Spinal cord (tissue), 10 donors: ENCODE results near the gene B3GALT6. TPM values are rescaled to one million over a fixed set of nuclear protein-coding genes. Genes with fewer than 3 reads are reported as not detected.

Experiments
- DNase-seq, 6 donors: peaks; one replicate each; pipeline versions ENCODE4 v3.0.0 to v3.0.0-alpha.2; 2013 to 2015; ENCODE audit warnings: low spot score in 6 of 6, low read depth in 4 of 6
- H3K27ac ChIP-seq: one replicate; pipeline ENCODE4 v1.5.1; 2013; ENCODE audit warnings: low read depth, low read length, control low read depth
- H3K27me3 ChIP-seq: one replicate; pipeline ENCODE4 v1.6.1; 2013; ENCODE audit warnings: low read length; ENCODE audit not compliant: control insufficient read depth, insufficient read depth
- H3K36me3 ChIP-seq: one replicate; pipeline ENCODE4 v1.6.1; 2013; ENCODE audit warnings: low read length; ENCODE audit not compliant: control insufficient read depth, insufficient read depth
- H3K4me1 ChIP-seq: one replicate; pipeline ENCODE4 v1.6.1; 2013; ENCODE audit warnings: low read length; ENCODE audit not compliant: control insufficient read depth, insufficient read depth
- H3K4me3 ChIP-seq: one replicate; pipeline ENCODE4 v1.5.1; 2013; ENCODE audit warnings: low read depth, low read length, control low read depth
- H3K9me3 ChIP-seq: one replicate; pipeline ENCODE4 v1.6.1; 2013; ENCODE audit warnings: low read length; ENCODE audit not compliant: control insufficient read depth, insufficient read depth
- WGBS: methylation state at CpG from one replicate; pipeline ENCODE4 v1.1.5; 2013; ENCODE audit warnings: missing lambda C conversion rate; ENCODE audit not compliant: insufficient coverage; 5-methylcytosine and 5-hydroxymethylcytosine counted together
- polyA plus RNA-seq, 2 donors: library from polyadenylated mRNA; unstranded; fragments of 120-200 nt; gene quantifications; one replicate each; pipeline ENCODE4 v1.2.1, GENCODE V29; 2013; ENCODE audit not compliant: insufficient read length in 2 of 2
- total RNA-seq, 2 donors: library from RNA; depleted of rRNA in 1 of 2; stranded (reverse); fragments of 120-200 nt in 1 of 2; fragments of >200 nt in 1 of 2; gene quantifications; one replicate each; pipeline versions ENCODE4 v1.2.3 to v1.2.4, GENCODE V29; 2013 to 2014
- donor health status: healthy.

Gene B3GALT6
- total and polyA plus RNA-seq, 4 donors, result 11.5 to 40.1 (median 35.0) TPM

GRCh38 chr1:1231400-1232207 lies 433 bp upstream of the B3GALT6 start, which contains the start of gene SDF4:
Gene SDF4 (minus strand): TSS chr1:1232001. CDS start chr1:1228772, 3,229 bp downstream.
- WGBS, result under 1% methylated on average over 99 of the region's 99 CpGs
- H3K27ac ChIP-seq, result peak within 1 kb of the TSS; percentile 61
- peak within 1 kb of the TSS; percentile 68 for H3K4me3 ChIP-seq
- H3K4me1 ChIP-seq, result peaks cover 35% of the 10 kb centered on the region
- no peaks in the 10 kb centered on the region for H3K27me3 ChIP-seq
- peaks cover 73% of the 10 kb centered on the region for H3K36me3 ChIP-seq
- peak; percentile 84 to 99 (median 94) for DNase-seq
- no peaks in the 10 kb centered on the region for H3K9me3 ChIP-seq

GRCh38 chr1:1232796-1233566 lies 944 bp downstream of the B3GALT6 start:
- 73% methylated on average over 98 of the region's 98 CpGs for WGBS
- Histone ChIP-seq H3K27me3 (peaks cover 2% of the 10 kb centered on the region), H3K4me1 (peaks cover 47% of the 10 kb centered on the region), H3K27ac (no peak overlapping the region), H3K9me3 (no peaks in the 10 kb centered on the region), H3K4me3 (no peak overlapping the region), H3K36me3 (peaks cover 63% of the 10 kb centered on the region)
- no peak for DNase-seq

- Histone ChIP-seq H3K4me3 (no peak overlapping the region), H3K36me3 (peaks cover 57% of the 10 kb centered on the region), H3K4me1 (peaks cover 53% of the 10 kb centered on the region), H3K27ac (no peak overlapping the region), H3K27me3 (peaks cover 8% of the 10 kb centered on the region), H3K9me3 (no peaks in the 10 kb centered on the region)
- 76% methylated on average over 4 of the region's 15 CpGs for WGBS
- no peak for DNase-seq
Measured at GRCh38 chr1:1233567-1233892, 1.5 kb downstream of the B3GALT6 start.

GRCh38 chr1:1234180-1234808 lies 2.3 kb downstream of the B3GALT6 start:
- peaks cover 14% of the 10 kb centered on the region for H3K27me3 ChIP-seq
- no peaks in the 10 kb centered on the region for H3K9me3 ChIP-seq
- no peak overlapping the region for H3K4me3 ChIP-seq
- H3K27ac ChIP-seq, result no peak overlapping the region
- H3K4me1 ChIP-seq, result peaks cover 57% of the 10 kb centered on the region
- WGBS, result 92% methylated on average over 28 of the region's 28 CpGs
- H3K36me3 ChIP-seq, result peaks cover 50% of the 10 kb centered on the region
- DNase-seq, result no peak

GRCh38 chr1:1235016-1235744 lies 3.1 kb downstream of the B3GALT6 start:
- DNase-seq, result no peak
- Histone ChIP-seq H3K36me3 (peaks cover 45% of the 10 kb centered on the region), H3K9me3 (no peaks in the 10 kb centered on the region), H3K27me3 (peaks cover 23% of the 10 kb centered on the region), H3K4me1 (peaks cover 58% of the 10 kb centered on the region), H3K27ac (no peak overlapping the region), H3K4me3 (no peak overlapping the region)
- 91% methylated on average over 20 of the region's 27 CpGs for WGBS

GRCh38 chr1:1236176-1236763 lies 4.2 kb downstream of the B3GALT6 start:
- no peak overlapping the region for H3K4me3 ChIP-seq
- DNase-seq, result no peak
- H3K36me3 ChIP-seq, result peaks cover 51% of the 10 kb centered on the region
- WGBS, result 78% methylated on average over 20 of the region's 22 CpGs
- H3K27me3 ChIP-seq, result peaks cover 29% of the 10 kb centered on the region
- no peak overlapping the region for H3K27ac ChIP-seq
- H3K9me3 ChIP-seq, result no peaks in the 10 kb centered on the region
- peaks cover 48% of the 10 kb centered on the region for H3K4me1 ChIP-seq

- H3K9me3 ChIP-seq, result no peaks in the 10 kb centered on the region
- H3K27ac ChIP-seq, result no peak overlapping the region
- no peak overlapping the region for H3K4me3 ChIP-seq
- DNase-seq, result no peak
- peaks cover 29% of the 10 kb centered on the region for H3K27me3 ChIP-seq
- peaks cover 58% of the 10 kb centered on the region for H3K36me3 ChIP-seq
- WGBS, result 61% methylated on average over 29 of the region's 34 CpGs
- H3K4me1 ChIP-seq, result peaks cover 48% of the 10 kb centered on the region
Measured at GRCh38 chr1:1236945-1237873, 5.2 kb downstream of the B3GALT6 start.

- Histone ChIP-seq H3K4me1 (peaks cover 42% of the 10 kb centered on the region), H3K9me3 (no peaks in the 10 kb centered on the region), H3K27me3 (peaks cover 29% of the 10 kb centered on the region), H3K4me3 (no peak overlapping the region), H3K36me3 (peaks cover 62% of the 10 kb centered on the region), H3K27ac (no peak overlapping the region)
- no peak for DNase-seq
- 45% methylated on average over 48 of the region's 48 CpGs for WGBS
Measured at GRCh38 chr1:1237874-1238701, 6.1 kb downstream of the B3GALT6 start.
